GM23338 (cell line): ENCODE measurements around the gene CERK. TPM values are rescaled to one million over a fixed set of nuclear protein-coding genes. Genes with fewer than 3 reads are reported as not detected.

Source experiments
- ATAC-seq: fragments of 200-7000 bp; cut with Tn5 transposase; 3 replicates; pipeline ENCODE4 v1.9.1; 2020
- DNase-seq: peaks from one replicate; pipeline ENCODE4 v3.0.0-alpha.2; 2015; ENCODE audit warnings: low spot score
- H2AFZ ChIP-seq: fragments of 200-600 bp; sonication (generic); 2 replicates; pipeline ENCODE4 v1.8.0; 2016; ENCODE audit warnings: antibody characterized with exemption, mild to moderate bottlenecking, moderate library complexity
- H3F3A ChIP-seq: fragments of 200-600 bp; sonication (generic); replicated peaks from 2 replicates; pipeline ENCODE4 v1.8.0; 2017; ENCODE audit warnings: antibody characterized with exemption, mixed run types, low read depth
- H3K27ac ChIP-seq: fragments of 200-600 bp; sonication (generic); 2 replicates; pipeline ENCODE4 v1.6.1; 2016; ENCODE audit warnings: low read depth
- H3K27me3 ChIP-seq: fragments of 200-600 bp; sonication (generic); 2 replicates; pipeline ENCODE4 v1.8.0; 2016; ENCODE audit warnings: mild to moderate bottlenecking, mixed run types, moderate library complexity; ENCODE audit not compliant: insufficient read depth
- H3K36me3 ChIP-seq: fragments of 200-600 bp; sonication (generic); 2 replicates; pipeline ENCODE4 v1.8.0; 2016; ENCODE audit warnings: mild to moderate bottlenecking; ENCODE audit not compliant: insufficient read depth
- H3K4me1 ChIP-seq: fragments of 200-600 bp; sonication (generic); 2 replicates; pipeline ENCODE4 v1.8.0; 2016; ENCODE audit warnings: mild to moderate bottlenecking, moderate library complexity; ENCODE audit not compliant: insufficient read depth
- H3K4me2 ChIP-seq: fragments of 200-600 bp; sonication (generic); 2 replicates; pipeline ENCODE4 v1.7.1; 2017; ENCODE audit warnings: mixed run types
- H3K4me3 ChIP-seq: fragments of 200-600 bp; sonication (generic); 2 replicates; pipeline ENCODE4 v1.6.1; 2016; ENCODE audit warnings: mixed run types
- H3K79me2 ChIP-seq: fragments of 200-600 bp; sonication (generic); replicated peaks from 2 replicates; pipeline ENCODE4 v1.8.0; 2017; ENCODE audit warnings: mild to moderate bottlenecking; ENCODE audit not compliant: insufficient read depth
- H3K9me2 ChIP-seq: fragments of 200-600 bp; sonication (generic); 2 replicates; pipeline ENCODE4 v1.8.0; 2017; ENCODE audit not compliant: insufficient read depth
- H4K20me1 ChIP-seq: fragments of 200-600 bp; sonication (generic); replicated peaks from 2 replicates; pipeline ENCODE4 v1.8.0; 2017; ENCODE audit warnings: mild to moderate bottlenecking; ENCODE audit not compliant: insufficient read depth
- H3K27ac Mint-ChIP-seq: 2 replicates; pipeline ENCODE4 v1.8.0; 2020; ENCODE audit warnings: inconsistent platforms, mild to moderate bottlenecking, moderate library complexity, mixed read lengths
- H3K27me3 Mint-ChIP-seq: 3 replicates; pipeline ENCODE4 v1.8.0; 2022; ENCODE audit warnings: low read depth, mild to moderate bottlenecking, moderate library complexity, mixed read lengths, inconsistent platforms; ENCODE audit not compliant: insufficient read depth, poor library complexity
- H3K36me3 Mint-ChIP-seq: 3 replicates; pipeline ENCODE4 v1.8.0; 2021; ENCODE audit warnings: low read depth, mild to moderate bottlenecking, inconsistent platforms, moderate library complexity, mixed read lengths
- H3K4me1 Mint-ChIP-seq: 3 replicates; pipeline ENCODE4 v1.8.0; 2020; ENCODE audit warnings: mild to moderate bottlenecking, inconsistent platforms, mixed read lengths
- H3K4me3 Mint-ChIP-seq: 3 replicates; pipeline ENCODE4 v1.8.0; 2021; ENCODE audit warnings: moderate library complexity, mild to moderate bottlenecking, inconsistent platforms, mixed read lengths
- H3K9me3 Mint-ChIP-seq: 3 replicates; pipeline ENCODE4 v1.8.0; 2020; ENCODE audit warnings: moderate library complexity, mild to moderate bottlenecking, inconsistent platforms, mixed read lengths
- EZH2phosphoT487 ChIP-seq: fragments of 200-600 bp; sonication (generic); IDR thresholded peaks from one replicate; pipeline ENCODE4 v1.8.1; 2018; ENCODE audit warnings: antibody characterized with exemption; ENCODE audit not compliant: unreplicated experiment
- JUNB ChIP-seq: IDR thresholded peaks from one replicate; pipeline ENCODE4 v1.6.1; 2016; ENCODE audit warnings: antibody characterized with exemption; ENCODE audit not compliant: unreplicated experiment
- NANOG ChIP-seq: IDR thresholded peaks from 2 replicates; pipeline ENCODE4 v1.6.1; 2016; ENCODE audit warnings: antibody characterized with exemption, borderline replicate concordance
- REST ChIP-seq: IDR thresholded peaks from one replicate; pipeline ENCODE4 v1.6.1; 2018; ENCODE audit warnings: antibody characterized with exemption; ENCODE audit not compliant: unreplicated experiment
- ZNF331 ChIP-seq: fragments of 250-450 bp; sonication (Bioruptor Pico); IDR thresholded peaks from 2 replicates; pipeline ENCODE4 v1.5.0; 2020; ENCODE audit warnings: low read depth, mild to moderate bottlenecking, moderate library complexity
- ZNF462 ChIP-seq: fragments of 250-450 bp; sonication (Bioruptor Pico); IDR thresholded peaks from 2 replicates; pipeline ENCODE4 v1.5.0; 2020; ENCODE audit warnings: mild to moderate bottlenecking, moderate library complexity
- polyA plus RNA-seq: library from polyadenylated mRNA; unstranded; fragments of >200 nt; fragmentation: Nextera tagmentation; extraction: Ambion mirVana; gene quantifications from 2 replicates; pipeline ENCODE4 v1.2.1, GENCODE V29; 2016
- total RNA-seq: library from RNA; depleted of rRNA; stranded (reverse); fragments of >200 nt; shearing (Covaris generic); gene quantifications from 2 replicates; pipeline ENCODE4 v1.2.3, GENCODE V29; 2014

CERK gene
- total and polyA plus RNA-seq, 2 experiments from 2014 or later, result 12.7 to 62.9 TPM

- no peak for TF ChIP-seq ZNF462 (CRISPR knock-in tag)
- no peak for TF ChIP-seq NANOG
- no peak for TF ChIP-seq JUNB
Measured at GRCh38 chr22:46767249-46767985, 29.4 kb upstream of the CERK start (continued).

GRCh38 chr22:46766611-46767010, 28.6 kb upstream of the CERK start:
- Mint-ChIP-seq H3K9me3 (no peaks in the 10 kb centered on the region), H3K4me3 (no peak overlapping the region), H3K36me3 (peaks cover 3% of the 10 kb centered on the region; the same call in 1 of the 3 replicates), H3K27me3 (peaks cover 14% of the 10 kb centered on the region), H3K4me1 (peaks cover 6% of the 10 kb centered on the region), H3K27ac (no peak overlapping the region)
- peaks cover 95% of the 10 kb centered on the region for H3K79me2 ChIP-seq
- H3K27me3 ChIP-seq, result no peaks in the 10 kb centered on the region
- H2AFZ ChIP-seq, result no peak overlapping the region
- no peaks in the 10 kb centered on the region; the same call in 1 of the 2 replicates for H4K20me1 ChIP-seq
- H3K4me2 ChIP-seq, result no peak overlapping the region
- DNase-seq, result no peak
- no peak overlapping the region for H3K4me3 ChIP-seq
- H3K27ac ChIP-seq, result no peak overlapping the region
- no peaks in the 10 kb centered on the region for H3F3A ChIP-seq
- no peaks in the 10 kb centered on the region for H3K36me3 ChIP-seq
- no peaks in the 10 kb centered on the region for H3K9me2 ChIP-seq
- no peak for TF ChIP-seq EZH2phosphoT487
- no peak for TF ChIP-seq ZNF331
- no peak for TF ChIP-seq REST
- ATAC-seq, result no peak
- peaks cover 6% of the 10 kb centered on the region; the same call in 1 of the 2 replicates for H3K4me1 ChIP-seq
